Measurements from ENCODE around the gene POU6F1.

POU6F1 gene

DNA sequence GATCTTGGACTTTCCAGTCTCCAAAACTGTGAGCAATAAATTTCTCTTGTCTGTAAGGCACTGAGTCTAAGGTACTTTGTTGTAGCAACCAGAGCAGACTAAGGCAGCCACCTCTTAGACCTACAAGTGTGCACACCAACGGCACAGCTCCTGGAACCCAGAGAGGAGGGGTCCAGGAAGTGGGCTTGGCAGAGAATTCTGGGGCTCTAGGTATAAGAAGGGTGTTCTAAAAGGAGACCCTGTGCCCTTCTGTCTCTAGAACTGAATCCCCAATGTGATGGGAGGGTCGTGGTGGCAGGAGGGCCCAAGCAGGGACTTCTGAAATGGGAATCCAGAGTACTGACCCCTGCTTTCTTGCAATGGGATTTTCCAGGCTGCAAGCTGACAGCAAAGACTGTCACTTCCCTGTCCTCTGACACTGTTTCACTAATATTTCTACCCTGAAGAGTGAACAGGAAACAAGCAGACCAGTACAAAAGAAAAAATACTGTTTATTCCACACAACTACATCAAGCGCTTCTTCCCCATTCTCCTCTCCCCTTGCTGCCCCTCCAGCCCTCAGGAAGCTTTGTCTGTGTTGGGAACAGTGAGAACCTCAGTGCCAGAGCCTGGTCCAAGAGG lies 31.3 kb downstream of the POU6F1 start:
- 100% methylated on average over 1 of the region's 3 CpGs for WGBS (ENCODE audit: insufficient coverage)
- ChIA-PET POLR2A (no interaction called here), CTCF (interaction anchor here (1.0 to 1.6 kb wide), 2 partner anchors 17 to 32 kb away, joined by 4 to 5 read pairs; partner anchors contain the start of gene POU6F1)

GRCh38 chr12:51185171-51185717 lies 32.6 kb downstream of the POU6F1 start:
- Histone ChIP-seq H3K4me1 (ENCODE audit: control extremely low read depth in 1 of 4, control insufficient read depth in 4 of 4, insufficient read depth in 4 of 4, low read length in 3 of 4) (peaks cover 3 to 14% (median 12%) of the 10 kb centered on the region in 4 experiments), H3K27me3 (replicated peaks in 2 of 5; ENCODE audit: control insufficient read depth in 4 of 5, insufficient read depth in 5 of 5, low read length in 4 of 5) (no peaks in the 10 kb centered on the region), H3K4me3 (ENCODE audit: control insufficient read depth in 1 of 7, extremely low read depth in 1 of 7, insufficient read depth in 4 of 7, low read depth in 2 of 7, low read length in 6 of 7) (no peak overlapping the region), H3K27ac (ENCODE audit: insufficient read depth in 1 of 2, low read depth in 1 of 2, low read length in 2 of 2, poor library complexity in 1 of 2, severe bottlenecking in 2 of 2) (no peak overlapping the region), H3K36me3 (ENCODE audit: control insufficient read depth in 4 of 4, insufficient read depth in 4 of 4, low read length in 3 of 4) (peaks cover 0 to 3% (median 0%) of the 10 kb centered on the region in 4 experiments), H3K9me3 (ENCODE audit: control extremely low read depth in 1 of 5, control insufficient read depth in 4 of 5, insufficient read depth in 2 of 5, low read depth in 1 of 5, low read length in 4 of 5) (no peaks in the 10 kb centered on the region)
- ChIA-PET POLR2A (no interaction called here), CTCF (interaction anchor here (1.2 kb wide), 1 partner anchor 102 kb away, joined by 3 read pairs; the partner anchor contains the start of gene CSRNP2)
- no peak for DNase-seq
- WGBS (ENCODE audit: insufficient coverage), result 100% methylated on average over 5 of the region's 6 CpGs

More for the DNA sequence above, 31.3 kb downstream of the POU6F1 start:
- Histone ChIP-seq H3K9me3 (ENCODE audit: control extremely low read depth in 1 of 5, control insufficient read depth in 4 of 5, insufficient read depth in 2 of 5, low read depth in 1 of 5, low read length in 4 of 5) (no peaks in the 10 kb centered on the region), H3K36me3 (ENCODE audit: control insufficient read depth in 4 of 4, insufficient read depth in 4 of 4, low read length in 3 of 4) (peaks cover 0 to 3% (median 1%) of the 10 kb centered on the region in 4 experiments), H3K27me3 (replicated peaks in 2 of 5; ENCODE audit: control insufficient read depth in 4 of 5, insufficient read depth in 5 of 5, low read length in 4 of 5) (no peaks in the 10 kb centered on the region), H3K4me3 (ENCODE audit: control insufficient read depth in 1 of 7, extremely low read depth in 1 of 7, insufficient read depth in 4 of 7, low read depth in 2 of 7, low read length in 6 of 7) (no peak overlapping the region), H3K4me1 (ENCODE audit: control extremely low read depth in 1 of 4, control insufficient read depth in 4 of 4, insufficient read depth in 4 of 4, low read length in 3 of 4) (peaks cover 3 to 14% (median 12%) of the 10 kb centered on the region in 4 experiments), H3K27ac (ENCODE audit: insufficient read depth in 1 of 2, low read depth in 1 of 2, low read length in 2 of 2, poor library complexity in 1 of 2, severe bottlenecking in 2 of 2) (no peak overlapping the region)
- DNase-seq, result peak in 2 of 3 donors; percentile 6 to 22

- no peaks in the 10 kb centered on the region for H3K27me3 ChIP-seq (replicated peaks in 2 of 5; ENCODE audit: control insufficient read depth in 4 of 5, insufficient read depth in 5 of 5, low read length in 4 of 5)
- POLR2A ChIA-PET, result interaction anchor here (1.2 kb wide), 1 partner anchor 16 kb away, joined by 4 read pairs; no protein-coding TSS in a partner anchor
- DNase-seq, result no peak
- peaks cover 3 to 14% (median 12%) of the 10 kb centered on the region in 4 experiments for H3K4me1 ChIP-seq (ENCODE audit: control extremely low read depth in 1 of 4, control insufficient read depth in 4 of 4, insufficient read depth in 4 of 4, low read length in 3 of 4)
- H3K4me3 ChIP-seq (ENCODE audit: control insufficient read depth in 1 of 7, extremely low read depth in 1 of 7, insufficient read depth in 4 of 7, low read depth in 2 of 7, low read length in 6 of 7), result no peak overlapping the region
- H3K36me3 ChIP-seq (ENCODE audit: control insufficient read depth in 4 of 4, insufficient read depth in 4 of 4, low read length in 3 of 4), result no peaks in the 10 kb centered on the region
- CTCF ChIA-PET, result no interaction called here
- no peak overlapping the region for H3K27ac ChIP-seq (ENCODE audit: insufficient read depth in 1 of 2, low read depth in 1 of 2, low read length in 2 of 2, poor library complexity in 1 of 2, severe bottlenecking in 2 of 2)
- 71% methylated on average over 1 of the region's 3 CpGs for WGBS (ENCODE audit: insufficient coverage)
- no peaks in the 10 kb centered on the region for H3K9me3 ChIP-seq (ENCODE audit: control extremely low read depth in 1 of 5, control insufficient read depth in 4 of 5, insufficient read depth in 2 of 5, low read depth in 1 of 5, low read length in 4 of 5)
These were observed 34.0 kb downstream of the POU6F1 start for GRCh38 chr12:51183816-51184215.

DNA sequence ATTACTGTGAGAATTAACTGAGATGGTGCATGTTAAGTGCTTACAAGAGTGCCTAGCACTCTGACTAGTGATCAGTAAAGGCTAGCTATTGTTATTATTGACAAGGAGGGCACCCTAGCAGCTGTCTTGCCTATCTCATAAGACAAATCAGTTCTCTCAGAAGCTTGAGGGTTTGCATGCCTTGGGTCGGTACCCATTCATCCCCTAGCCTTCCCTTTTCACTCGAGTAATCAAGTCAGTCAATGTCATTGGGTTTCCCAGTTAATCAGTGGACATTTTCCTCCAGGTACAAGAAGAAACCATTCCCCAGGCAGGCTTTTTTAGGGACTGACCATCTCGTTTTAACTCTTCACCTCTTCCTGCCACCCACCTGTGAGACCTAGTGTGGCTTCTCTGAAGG lies 34.5 kb downstream of the POU6F1 start:
- Histone ChIP-seq H3K9me3 (ENCODE audit: control extremely low read depth in 1 of 5, control insufficient read depth in 4 of 5, insufficient read depth in 2 of 5, low read depth in 1 of 5, low read length in 4 of 5) (no peaks in the 10 kb centered on the region), H3K27ac (ENCODE audit: insufficient read depth in 1 of 2, low read depth in 1 of 2, low read length in 2 of 2, poor library complexity in 1 of 2, severe bottlenecking in 2 of 2) (no peak overlapping the region), H3K36me3 (ENCODE audit: control insufficient read depth in 4 of 4, insufficient read depth in 4 of 4, low read length in 3 of 4) (no peaks in the 10 kb centered on the region), H3K27me3 (replicated peaks in 2 of 5; ENCODE audit: control insufficient read depth in 4 of 5, insufficient read depth in 5 of 5, low read length in 4 of 5) (no peaks in the 10 kb centered on the region), H3K4me3 (ENCODE audit: control insufficient read depth in 1 of 7, extremely low read depth in 1 of 7, insufficient read depth in 4 of 7, low read depth in 2 of 7, low read length in 6 of 7) (no peak overlapping the region), H3K4me1 (ENCODE audit: control extremely low read depth in 1 of 4, control insufficient read depth in 4 of 4, insufficient read depth in 4 of 4, low read length in 3 of 4) (peaks cover 3 to 14% (median 12%) of the 10 kb centered on the region in 4 experiments)
- DNase-seq, result no peak
- ChIA-PET CTCF (no interaction called here), POLR2A (no interaction called here)
- WGBS (ENCODE audit: insufficient coverage), result 87% methylated on average over 3 of the region's 3 CpGs

- Histone ChIP-seq H3K27ac (ENCODE audit: insufficient read depth in 1 of 2, low read depth in 1 of 2, low read length in 2 of 2, poor library complexity in 1 of 2, severe bottlenecking in 2 of 2) (no peak overlapping the region), H3K4me3 (ENCODE audit: control insufficient read depth in 1 of 7, extremely low read depth in 1 of 7, insufficient read depth in 4 of 7, low read depth in 2 of 7, low read length in 6 of 7) (no peak overlapping the region), H3K9me3 (ENCODE audit: control extremely low read depth in 1 of 5, control insufficient read depth in 4 of 5, insufficient read depth in 2 of 5, low read depth in 1 of 5, low read length in 4 of 5) (no peaks in the 10 kb centered on the region), H3K36me3 (ENCODE audit: control insufficient read depth in 4 of 4, insufficient read depth in 4 of 4, low read length in 3 of 4) (no peaks in the 10 kb centered on the region), H3K4me1 (ENCODE audit: control extremely low read depth in 1 of 4, control insufficient read depth in 4 of 4, insufficient read depth in 4 of 4, low read length in 3 of 4) (peaks cover 0 to 5% (median 4%) of the 10 kb centered on the region in 4 experiments), H3K27me3 (replicated peaks in 2 of 5; ENCODE audit: control insufficient read depth in 4 of 5, insufficient read depth in 5 of 5, low read length in 4 of 5) (no peaks in the 10 kb centered on the region)
- CTCF ChIA-PET, result interaction anchor here (0.8 kb wide), 1 partner anchor 23 kb away, joined by 3 read pairs; no protein-coding TSS in a partner anchor
- POLR2A ChIA-PET, result no interaction called here
- 96% methylated on average over 5 of the region's 5 CpGs for WGBS (ENCODE audit: insufficient coverage)
- no peak for DNase-seq
These were observed 36.3 kb downstream of the POU6F1 start for GRCh38 chr12:51181558-51181957.

DNA sequence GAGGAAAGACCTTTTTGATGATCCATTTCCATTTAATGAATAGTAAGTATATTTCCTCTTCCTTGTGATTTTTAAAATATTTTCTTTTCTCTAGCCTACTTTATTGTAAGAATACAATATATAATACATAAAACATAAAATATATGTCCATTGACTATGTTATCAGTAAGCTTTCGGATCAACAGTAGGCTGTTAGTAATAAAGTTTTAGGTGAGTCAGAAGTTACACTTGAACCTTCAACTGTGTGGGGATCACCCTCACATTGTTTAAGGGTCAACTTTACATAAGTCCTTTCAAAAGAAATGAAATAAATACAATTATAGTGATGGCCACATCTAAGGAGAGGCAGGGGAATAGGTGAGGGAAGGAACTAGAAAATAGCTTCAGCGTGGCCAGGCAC lies 40.0 kb downstream of the POU6F1 start:
- Histone ChIP-seq H3K27me3 (replicated peaks in 2 of 5; ENCODE audit: control insufficient read depth in 4 of 5, insufficient read depth in 5 of 5, low read length in 4 of 5) (no peaks in the 10 kb centered on the region), H3K27ac (ENCODE audit: insufficient read depth in 1 of 2, low read depth in 1 of 2, low read length in 2 of 2, poor library complexity in 1 of 2, severe bottlenecking in 2 of 2) (no peak overlapping the region), H3K4me1 (ENCODE audit: control extremely low read depth in 1 of 4, control insufficient read depth in 4 of 4, insufficient read depth in 4 of 4, low read length in 3 of 4) (peaks cover 0 to 5% (median 2%) of the 10 kb centered on the region in 4 experiments), H3K9me3 (ENCODE audit: control extremely low read depth in 1 of 5, control insufficient read depth in 4 of 5, insufficient read depth in 2 of 5, low read depth in 1 of 5, low read length in 4 of 5) (no peaks in the 10 kb centered on the region), H3K36me3 (ENCODE audit: control insufficient read depth in 4 of 4, insufficient read depth in 4 of 4, low read length in 3 of 4) (no peaks in the 10 kb centered on the region), H3K4me3 (ENCODE audit: control insufficient read depth in 1 of 7, extremely low read depth in 1 of 7, insufficient read depth in 4 of 7, low read depth in 2 of 7, low read length in 6 of 7) (no peak overlapping the region)
- POLR2A ChIA-PET, result no interaction called here
- CTCF ChIA-PET, result interaction anchor here (1.8 kb wide), 1 partner anchor 12 kb away, joined by 4 read pairs; no protein-coding TSS in a partner anchor
- no peak for DNase-seq
- WGBS (ENCODE audit: insufficient coverage), result no CpG with 5 or more reads among the region's 2 CpGs

- no peak overlapping the region for H3K27ac ChIP-seq (ENCODE audit: insufficient read depth in 1 of 2, low read depth in 1 of 2, low read length in 2 of 2, poor library complexity in 1 of 2, severe bottlenecking in 2 of 2)
- CTCF ChIA-PET, result interaction anchor here (1.1 kb wide), 1 partner anchor 212 kb away, joined by 3 read pairs; no protein-coding TSS in a partner anchor
- POLR2A ChIA-PET, result interaction anchor here (0.7 kb wide), 1 partner anchor 28 kb away, joined by 3 read pairs; no protein-coding TSS in a partner anchor
- no CpG with 5 or more reads among the region's 1 CpG for WGBS (ENCODE audit: insufficient coverage)
- no peak overlapping the region for H3K4me3 ChIP-seq (ENCODE audit: control insufficient read depth in 1 of 7, extremely low read depth in 1 of 7, insufficient read depth in 4 of 7, low read depth in 2 of 7, low read length in 6 of 7)
- DNase-seq, result no peak
- peaks cover 5 to 22% (median 12%) of the 10 kb centered on the region in 4 experiments for H3K4me1 ChIP-seq (ENCODE audit: control extremely low read depth in 1 of 4, control insufficient read depth in 4 of 4, insufficient read depth in 4 of 4, low read length in 3 of 4)
- H3K9me3 ChIP-seq (ENCODE audit: control extremely low read depth in 1 of 5, control insufficient read depth in 4 of 5, insufficient read depth in 2 of 5, low read depth in 1 of 5, low read length in 4 of 5), result no peaks in the 10 kb centered on the region
- no peaks in the 10 kb centered on the region for H3K36me3 ChIP-seq (ENCODE audit: control insufficient read depth in 4 of 4, insufficient read depth in 4 of 4, low read length in 3 of 4)
- H3K27me3 ChIP-seq (replicated peaks in 2 of 5; ENCODE audit: control insufficient read depth in 4 of 5, insufficient read depth in 5 of 5, low read length in 4 of 5), result no peaks in the 10 kb centered on the region
These were observed 43.4 kb downstream of the POU6F1 start for GRCh38 chr12:51174501-51174900.
